Loucy (cell line): ENCODE results near the gene ABCE1.

ENCODE experiments used
- CTCF ChIP-seq: fragments of 200-600 bp; sonication (generic); conservative IDR thresholded peaks from 2 replicates; pipeline ENCODE4 v1.5.1; 2014; ENCODE audit warnings: mild to moderate bottlenecking, antibody characterized with exemption, low read length
- EZH2phosphoT487 ChIP-seq: fragments of 200-600 bp; IDR thresholded peaks from 2 replicates; pipeline ENCODE4 v1.6.1; 2018; ENCODE audit warnings: antibody characterized with exemption, mild to moderate bottlenecking, moderate library complexity, borderline replicate concordance

DNA sequence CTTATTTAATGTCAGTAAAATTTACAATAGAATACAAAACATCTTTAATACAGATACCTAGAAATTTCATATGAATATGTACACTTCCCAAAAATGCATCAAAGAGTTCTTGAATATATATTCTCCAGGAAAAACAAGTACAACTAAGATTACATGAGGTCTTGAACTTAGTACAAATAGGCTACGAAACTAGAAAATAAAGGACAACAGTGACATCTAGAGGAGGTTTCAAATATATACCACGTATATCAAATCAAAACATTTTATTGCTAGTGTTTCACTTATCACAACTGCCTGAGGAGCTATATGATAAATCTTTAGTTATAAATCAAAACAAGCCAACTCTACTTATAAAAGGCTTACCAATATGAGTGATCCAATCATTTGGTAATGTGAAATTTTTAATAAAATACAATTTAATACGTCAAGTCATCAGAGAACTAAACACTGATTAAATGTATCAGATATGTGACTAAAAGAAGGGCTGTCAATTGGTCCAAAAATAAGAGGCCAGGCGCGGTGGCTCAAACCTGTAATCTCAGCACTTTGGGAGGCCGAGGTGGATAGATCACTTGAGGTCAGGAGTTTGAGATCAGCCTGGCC is 36.7 kb upstream of the ABCE1 start:
- TF ChIP-seq CTCF (peak; percentile 67), EZH2phosphoT487 (no peak)
